Pancreas (tissue), 10 donors: ENCODE measurements around the gene ZNF135. TPM values are rescaled to one million over a fixed set of nuclear protein-coding genes. Genes with fewer than 3 reads are reported as not detected.

Experiments used
- ATAC-seq, 4 donors: fragments of 200-7000 bp; cut with Tn5 transposase; one replicate each; pipeline versions ENCODE4 v1.8.0 to v1.9.1; 2020; ENCODE audit warnings: mild to moderate bottlenecking in 4 of 4, moderate library complexity in 4 of 4
- DNase-seq, 6 donors: peaks; one replicate each; pipeline ENCODE4 v3.0.0-alpha.2; 2020
- FAIRE-seq: peaks from 2 replicates; lab custom pipeline; 2012; peaks lifted over from hg19 to GRCh38; lab: Jason Lieb, UNC
- H3K27ac ChIP-seq, 4 donors: fragments of 200-600 bp; sonication (generic); 1 replicate in 3 of 4; 2 replicates in 1 of 4; pipeline versions ENCODE4 v1.5.0 to v1.8.0; 2020
- H3K27me3 ChIP-seq, 4 donors: fragments of 200-600 bp; one replicate each; pipeline ENCODE4 v1.8.0; 2021
- H3K36me3 ChIP-seq, 3 donors: fragments of 200-600 bp; sonication (generic) in 1 of 3; one replicate each; pipeline versions ENCODE4 v1.5.0 to v1.8.0; 2020 to 2021
- H3K4me1 ChIP-seq, 3 donors: fragments of 200-600 bp; one replicate each; pipeline ENCODE4 v1.8.0; 2021
- H3K4me3 ChIP-seq, 4 donors: fragments of 200-600 bp; sonication (generic) in 2 of 4; one replicate each; pipeline versions ENCODE4 v1.5.0 to v1.8.0; 2020 to 2021
- H3K9me3 ChIP-seq, 4 donors: fragments of 200-600 bp; one replicate each; pipeline ENCODE4 v1.8.0; 2021
- CTCF ChIP-seq, 4 donors: fragments of 200-600 bp; sonication (generic) in 3 of 4; IDR thresholded peaks; one replicate each; pipeline versions ENCODE4 v1.5.0 to v1.8.0; 2021; ENCODE audit warnings: antibody characterized with exemption in 4 of 4
- WGBS, 2 donors: extraction: QIAGEN DNeasy Blood & Tissue Kit; methylation state at CpG; one replicate each; pipeline ENCODE4 v1.1.7; 2013; 5-methylcytosine and 5-hydroxymethylcytosine counted together
- intact Hi-C, 3 donors: fragments of 100-400 bp; cut with DNase I; formaldehyde crosslinking; loops; one replicate each; pipeline versions ENCODE4 v1.11.1 to v1.14.2; 2022
- polyA plus RNA-seq, 2 donors: library from polyadenylated mRNA; stranded (reverse); fragments of 200-250 nt; gene quantifications; one replicate each; pipeline ENCODE4 v1.2.3, GENCODE V29; 2013
- total RNA-seq, 6 donors: library from RNA; stranded (reverse); fragmentation: NEBNext Ultra II Directional in 4 of 6; extraction: Animal tissue kit (Norgen Biotek cat#: 25700) in 4 of 6; gene quantifications; one replicate each; pipeline versions ENCODE4 v1.2.1 to v1.2.4, GENCODE V29; 2021 to 2023
- donor health status: healthy with polysubstance abuse.
- donor health status: DM: no; HTN: no; CAD: no; lungs with moderate emphysema.
- donor health status: DM: no; HTN: no; CAD: no.
- donor health status: control.
- donor health status: control.
- donor health status: Bipolar disorder and iron deficiency.
- donor health status: DM: yes; HTN: yes; CAD: no.
- donor health status: DM: no; HTN: no; CAD: no.
- donor health status: DM: no; HTN: no; CAD: no.
- donor health status: DM: yes; HTN: yes; CAD: no.

The ZNF135 gene
- total and polyA plus RNA-seq, 8 donors: 1.1 to 11.6 (median 2.2) TPM

GRCh38 chr19:58044886-58045285, 14.2 kb upstream of the ZNF135 start:
- no peaks in the 10 kb centered on the region for H3K9me3 ChIP-seq
- no peak for ATAC-seq
- no peak for DNase-seq
- no peaks in the 10 kb centered on the region for H3K36me3 ChIP-seq
- no peak for TF ChIP-seq CTCF (IDR thresholded peaks at IDR 0.05)
- H3K27ac ChIP-seq: no peak overlapping the region
- FAIRE-seq: no peak
- no peaks in the 10 kb centered on the region for H3K27me3 ChIP-seq
- H3K4me1 ChIP-seq: no peaks in the 10 kb centered on the region
- intact Hi-C loops: no loop called here
- H3K4me3 ChIP-seq: no peak overlapping the region
- 84 to 89% methylated on average over 26 of the region's 26 CpGs for WGBS, 2 donors

GRCh38 chr19:58045411-58046050, 13.6 kb upstream of the ZNF135 start:
- no peak overlapping the region for H3K4me3 ChIP-seq
- no peaks in the 10 kb centered on the region for H3K27me3 ChIP-seq
- no peaks in the 10 kb centered on the region for H3K4me1 ChIP-seq
- no peaks in the 10 kb centered on the region for H3K36me3 ChIP-seq
- 80 to 88% methylated on average over 24 of the region's 24 CpGs for whole genome bisulfite sequencing, 2 donors
- ATAC-seq: no peak
- no peak for TF ChIP-seq CTCF (IDR thresholded peaks at IDR 0.05)
- no peaks in the 10 kb centered on the region for H3K9me3 ChIP-seq
- intact Hi-C loops: no loop called here
- no peak for FAIRE-seq
- no peak overlapping the region for H3K27ac ChIP-seq
- DNase-seq: no peak

- Histone ChIP-seq H3K36me3 (no peaks in the 10 kb centered on the region), H3K4me3 (no peak overlapping the region), H3K4me1 (no peaks in the 10 kb centered on the region), H3K27me3 (no peaks in the 10 kb centered on the region), H3K9me3 (no peaks in the 10 kb centered on the region), H3K27ac (no peak overlapping the region)
- 58 to 81% methylated on average over 7 of the region's 7 CpGs for WGBS, 2 donors
- no peak for TF ChIP-seq CTCF (IDR thresholded peaks at IDR 0.05)
- no peak for FAIRE-seq
- intact Hi-C loops: no loop called here
- no peak for ATAC-seq
- DNase-seq: no peak
Measured at GRCh38 chr19:58046856-58047255, 12.2 kb upstream of the ZNF135 start.

- no peak for ATAC-seq
- FAIRE-seq: no peak
- intact Hi-C loops: no loop called here
- no peaks in the 10 kb centered on the region for H3K9me3 ChIP-seq
- no peak overlapping the region for H3K4me3 ChIP-seq
- no peaks in the 10 kb centered on the region for H3K36me3 ChIP-seq
- TF ChIP-seq CTCF (IDR thresholded peaks at IDR 0.05): no peak
- H3K27me3 ChIP-seq: no peaks in the 10 kb centered on the region
- H3K27ac ChIP-seq: no peak overlapping the region
- WGBS, 2 donors: 73 to 90% methylated on average over 12 of the region's 12 CpGs
- no peak for DNase-seq
- H3K4me1 ChIP-seq: no peaks in the 10 kb centered on the region
Measured at GRCh38 chr19:58047672-58048071, 11.4 kb upstream of the ZNF135 start.

GRCh38 chr19:58052256-58052655, 6.8 kb upstream of the ZNF135 start:
- FAIRE-seq (no peak), ATAC-seq (no peak), DNase-seq (no peak)
- Histone ChIP-seq H3K27me3 (no peaks in the 10 kb centered on the region), H3K4me1 (no peaks in the 10 kb centered on the region), H3K4me3 (no peak overlapping the region), H3K27ac (no peak overlapping the region), H3K36me3 (no peaks in the 10 kb centered on the region), H3K9me3 (no peaks in the 10 kb centered on the region)
- intact Hi-C loops: no loop called here
- no peak for TF ChIP-seq CTCF (IDR thresholded peaks at IDR 0.05)
- WGBS, 2 donors: 88 to 93% methylated on average over 16 of the region's 16 CpGs
